Endothelial cell of umbilical vein (primary cell): ENCODE data around the gene GPHB5. TPM values are rescaled to one million over a fixed set of nuclear protein-coding genes. Genes with fewer than 3 reads are reported as not detected.

Source experiments
- BruUV-seq: library from RNA; stranded (reverse); fragments of 400-500 nt; replicated peaks from 2 replicates; lab custom pipeline; 2021; lab: Mats Ljungman, UMichigan
- CTCF ChIA-PET: fragments of 300-600, 350-600 bp; sonication (Branson Sonifier 250); formaldehyde crosslinking; loops from one replicate; lab custom pipeline; 2021; ENCODE audit warnings: antibody characterized with exemption, inconsistent platforms; lab: Charles Lee
- POLR2A ChIA-PET: fragments of 300-600, 350-600 bp; sonication (Branson Sonifier 250); formaldehyde crosslinking; loops from one replicate; lab custom pipeline; 2021; ENCODE audit warnings: antibody characterized with exemption, inconsistent platforms; lab: Charles Lee
- DNase-seq: peaks from one replicate; pipeline ENCODE4 v3.0.0-alpha.2; 2011; ENCODE audit warnings: low read depth, low spot score
- FAIRE-seq: peaks from 2 replicates; lab custom pipeline; 2011; peaks lifted over from hg19 to GRCh38; lab: Jason Lieb, UNC
- H2AFZ ChIP-seq: 2 replicates; pipeline ENCODE4 v1.6.0; 2012; ENCODE audit warnings: low read depth, low read length, control low read depth, inconsistent platforms
- H3K27ac ChIP-seq: 2 replicates; pipeline ENCODE4 v1.5.1; 2011; ENCODE audit warnings: low read depth, mild to moderate bottlenecking, control low read depth, low read length, moderate library complexity; ENCODE audit not compliant: insufficient read depth
- H3K27me3 ChIP-seq, 2 experiments: 2 replicates each; pipeline versions ENCODE4 v1.6.0 to v1.6.1; 2011; ENCODE audit warnings: low read length in 2 of 2, mixed read lengths in 1 of 2; ENCODE audit not compliant: control insufficient read depth in 2 of 2, insufficient read depth in 2 of 2
- H3K36me3 ChIP-seq, 2 experiments: 2 replicates in 1 of 2; 3 replicates in 1 of 2; pipeline ENCODE4 v1.5.1; 2011; ENCODE audit warnings: low read length in 2 of 2, mild to moderate bottlenecking in 1 of 2, moderate library complexity in 1 of 2; ENCODE audit not compliant: control insufficient read depth in 2 of 2, insufficient read depth in 2 of 2; ENCODE audit errors: extremely low read depth in 1 of 2
- H3K4me1 ChIP-seq: 3 replicates; pipeline ENCODE4 v1.5.1; 2011; ENCODE audit warnings: mild to moderate bottlenecking, low read length; ENCODE audit not compliant: control insufficient read depth, insufficient read depth; ENCODE audit errors: extremely low read depth
- H3K4me2 ChIP-seq: 2 replicates; pipeline ENCODE4 v1.6.1; 2011; ENCODE audit warnings: low read length, control low read depth, mixed read lengths; ENCODE audit not compliant: insufficient read depth
- H3K4me3 ChIP-seq, 3 experiments: fragments of 200-600 bp in 1 of 3; sonication (generic), shearing (Covaris generic) in 1 of 3; replicated peaks in 1 of 3; 2 replicates each; pipeline ENCODE4 v1.5.1; 2011 to 2016; ENCODE audit warnings: control low read depth in 3 of 3, low read length in 3 of 3, mild to moderate bottlenecking in 2 of 3, inconsistent platforms in 1 of 3, low read depth in 1 of 3, moderate library complexity in 1 of 3; ENCODE audit not compliant: insufficient read depth in 1 of 3
- H3K79me2 ChIP-seq: 2 replicates; pipeline ENCODE4 v1.6.0; 2012; ENCODE audit warnings: low read length, inconsistent platforms; ENCODE audit not compliant: control insufficient read depth, insufficient read depth
- H3K9ac ChIP-seq: replicated peaks from 2 replicates; pipeline ENCODE3; 2011; ENCODE audit warnings: low read length, control low read depth; ENCODE audit not compliant: insufficient read depth; ENCODE audit errors: extremely low read depth
- H3K9me1 ChIP-seq: replicated peaks from 3 replicates; pipeline ENCODE4 v1.6.0; 2011; ENCODE audit warnings: mild to moderate bottlenecking, low read length; ENCODE audit not compliant: control insufficient read depth, insufficient read depth; ENCODE audit errors: extremely low read depth
- H3K9me3 ChIP-seq: replicated peaks from 2 replicates; pipeline ENCODE4 v1.5.1; 2012; ENCODE audit warnings: low read length, inconsistent platforms; ENCODE audit not compliant: control insufficient read depth, insufficient read depth
- H4K20me1 ChIP-seq: replicated peaks from 2 replicates; pipeline ENCODE3; 2011; ENCODE audit warnings: mild to moderate bottlenecking, low read length; ENCODE audit not compliant: control insufficient read depth, insufficient read depth; ENCODE audit errors: extremely low read depth
- CTCF ChIP-seq, 2 donors: IDR thresholded peaks; 1 replicate in 1 of 2; 2 replicates in 1 of 2; pipeline ENCODE4 v1.5.1; 2011; ENCODE audit warnings: low read length in 2 of 2, mild to moderate bottlenecking in 2 of 2, moderate library complexity in 2 of 2, control low read depth in 1 of 2, inconsistent platforms in 1 of 2, low read depth in 1 of 2; ENCODE audit not compliant: insufficient read depth in 1 of 2; ENCODE audit errors: extremely low read depth in 1 of 2
- EZH2 ChIP-seq: IDR thresholded peaks from 2 replicates; pipeline ENCODE4 v1.6.1; 2012; ENCODE audit warnings: borderline replicate concordance, low read depth, mild to moderate bottlenecking, moderate library complexity, low read length, inconsistent platforms; ENCODE audit not compliant: severe bottlenecking
- FOS ChIP-seq: IDR thresholded peaks from 2 replicates; pipeline ENCODE4 v1.6.1; 2011; ENCODE audit warnings: mild to moderate bottlenecking, low read length, moderate library complexity, borderline replicate concordance; ENCODE audit not compliant: insufficient read depth
- GATA2 ChIP-seq: IDR thresholded peaks from 2 replicates; pipeline ENCODE4 v1.7.0; 2011; ENCODE audit warnings: low read depth, mild to moderate bottlenecking, moderate library complexity, mixed read lengths, low read length; ENCODE audit not compliant: insufficient read length, insufficient read depth
- JUN ChIP-seq: IDR thresholded peaks from 2 replicates; pipeline ENCODE4 v1.6.1; 2011; ENCODE audit warnings: borderline replicate concordance, low read depth; ENCODE audit not compliant: insufficient read length, insufficient read depth
- MAX ChIP-seq: IDR thresholded peaks from 2 replicates; pipeline ENCODE4 v1.6.1; 2011; ENCODE audit not compliant: insufficient read depth, insufficient read length
- MYC ChIP-seq: IDR thresholded peaks from one replicate; pipeline ENCODE4 v1.6.1; 2011; ENCODE audit warnings: mild to moderate bottlenecking, low read depth, low read length
- POLR2A ChIP-seq: IDR thresholded peaks from 2 replicates; pipeline ENCODE4 v1.6.1; 2012; ENCODE audit warnings: low read depth, mild to moderate bottlenecking, control low read depth, low read length
- POLR2AphosphoS5 ChIP-seq: IDR thresholded peaks from 2 replicates; pipeline ENCODE4 v1.6.1; 2012; ENCODE audit warnings: low read depth, mild to moderate bottlenecking, control low read depth, low read length, moderate library complexity; ENCODE audit not compliant: insufficient read depth
- dilution Hi-C: fragments of 300-500 bp; cut with MboI; formaldehyde crosslinking; loops from one replicate; pipeline ENCODE4 v1.15.0; 2019; ENCODE audit warnings: low sequenced_read_pairs; ENCODE audit not compliant: extremely low pct_ligation_motif_present
- intact Hi-C: fragments of 100-400 bp; cut with micrococcal nuclease; formaldehyde crosslinking; loops from one replicate; pipeline ENCODE4 v1.10.0; 2022
- polyA plus RNA-seq, 4 experiments: library from polyadenylated mRNA; depleted of rRNA in 3 of 4; stranded (reverse) in 3 of 4; unstranded in 1 of 4; fragments of >200 nt; gene quantifications; 2 replicates each; pipeline versions ENCODE4 v1.2.1 to v1.2.3, GENCODE V29; 2011 to 2012; ENCODE audit warnings: missing spikeins in 1 of 4
- total RNA-seq: library from RNA; stranded (reverse); gene quantifications from 2 replicates; pipeline ENCODE4 v1.2.3, GENCODE V29; 2021

The GPHB5 gene
- total and polyA plus RNA-seq, 2 donors (not counting 3 experiments of a cell fraction or from before 2014, with no cell fraction given), result not detected

GRCh38 chr14:63275611-63276010 is 43.1 kb downstream of the GPHB5 start:
- Histone ChIP-seq H3K9me1 (no peaks in the 10 kb centered on the region), H2AFZ (no peak overlapping the region), H3K27ac (no peak overlapping the region), H3K36me3 (peaks cover 20 to 30% of the 10 kb centered on the region in 2 experiments), H3K27me3 (no peaks in the 10 kb centered on the region), H3K4me3 (no peak overlapping the region), H3K9me3 (no peaks in the 10 kb centered on the region), H3K4me1 (peaks cover 3% of the 10 kb centered on the region), H3K4me2 (no peak overlapping the region), H4K20me1 (no peaks in the 10 kb centered on the region), H3K79me2 (peaks cover 57% of the 10 kb centered on the region), H3K9ac (no peak overlapping the region)
- no peak for FAIRE-seq
- CTCF ChIA-PET, result interaction anchor here (0.8 to 4.8 kb wide), 6 partner anchors 14 to 439 kb away, joined by 3 to 70 read pairs (median 5); partner anchors contain the start of gene RHOJ
- no TSS peak for BruUV-seq
- dilution Hi-C loops, result no loop called here
- DNase-seq, result no peak
- intact Hi-C loops, result loop anchor here (1.0 to 5.0 kb wide), 3 partner anchors 71 to 233 kb away; partner anchors contain the start of gene RHOJ
- POLR2A ChIA-PET, result no interaction called here
- TF ChIP-seq EZH2 (no peak), POLR2A (no peak), FOS (no peak), JUN (no peak), GATA2 (no peak), MAX (no peak), CTCF (IDR thresholded peaks at IDR 0.05; ENCODE audit: extremely low read depth in 1 of 2, insufficient read depth in 1 of 2, low read depth in 1 of 2, low read length in 2 of 2) (no peak), MYC (no peak), POLR2AphosphoS5 (no peak)
